Panc1 (cell line): ENCODE measurements around the gene HPCAL1. TPM values are rescaled to one million over a fixed set of nuclear protein-coding genes. Genes with fewer than 3 reads are reported as not detected.

ENCODE experiments used
- ATAC-seq: fragments of 200-7000 bp; cut with Tn5 transposase; 2 replicates; pipeline ENCODE4 v1.9.1; 2020; ENCODE audit warnings: mild to moderate bottlenecking, moderate library complexity
- BruUV-seq: library from RNA; stranded (reverse); fragments of 400-500 nt; replicated peaks from 2 replicates; lab custom pipeline; 2021; lab: Mats Ljungman, UMichigan
- CTCF ChIA-PET: fragments of 300-600 bp; sonication (Branson Sonifier 250); formaldehyde crosslinking; loops from one replicate; lab custom pipeline; 2022; ENCODE audit warnings: antibody characterized with exemption; lab: Charles Lee
- POLR2A ChIA-PET: fragments of 300-600 bp; sonication (Branson Sonifier 250); formaldehyde crosslinking; loops from one replicate; lab custom pipeline; 2022; ENCODE audit warnings: antibody characterized with exemption; lab: Charles Lee
- DNase-seq: peaks from one replicate; pipeline ENCODE4 v3.0.0-alpha.2; 2010; ENCODE audit warnings: low read depth, low spot score
- H3K27ac ChIP-seq: 2 replicates; pipeline ENCODE4 v1.5.1; 2011; ENCODE audit warnings: mild to moderate bottlenecking, low read length, inconsistent platforms
- H3K27me3 ChIP-seq: fragments of 200-500 bp; sonication (Bioruptor generic); 2 replicates; pipeline ENCODE4 v1.6.0; 2014; ENCODE audit warnings: low read length, inconsistent platforms; ENCODE audit not compliant: control insufficient read depth, insufficient read depth
- H3K36me3 ChIP-seq: fragments of 200-500 bp; sonication (Bioruptor generic); 2 replicates; pipeline ENCODE4 v1.5.1; 2014; ENCODE audit warnings: inconsistent platforms, mild to moderate bottlenecking, low read length, moderate library complexity; ENCODE audit not compliant: control insufficient read depth, insufficient read depth
- H3K4me1 ChIP-seq: 2 replicates; pipeline ENCODE4 v1.5.1; 2011; ENCODE audit warnings: inconsistent platforms, mild to moderate bottlenecking, low read length, moderate library complexity; ENCODE audit not compliant: control insufficient read depth, insufficient read depth
- H3K4me3 ChIP-seq, 2 experiments: 2 replicates each; pipeline ENCODE4 v1.5.1; 2011 to 2012; ENCODE audit warnings: low read depth in 2 of 2, low read length in 2 of 2, mild to moderate bottlenecking in 2 of 2, inconsistent platforms in 1 of 2, moderate library complexity in 1 of 2
- H3K9me3 ChIP-seq: fragments of 200-500 bp; sonication (Bioruptor generic); 2 replicates; pipeline ENCODE4 v1.5.1; 2014; ENCODE audit warnings: low read depth, mild to moderate bottlenecking, inconsistent platforms, low read length, moderate library complexity; ENCODE audit not compliant: control insufficient read depth, insufficient read depth
- POLR2AphosphoS5 ChIP-seq: IDR thresholded peaks from 2 replicates; pipeline ENCODE4 v1.6.1; 2012; ENCODE audit warnings: mild to moderate bottlenecking, low read depth, low read length, moderate library complexity
- SIN3A ChIP-seq: IDR thresholded peaks from 2 replicates; pipeline ENCODE4 v1.6.1; 2012; ENCODE audit warnings: low read depth, mild to moderate bottlenecking, low read length, moderate library complexity, borderline replicate concordance; ENCODE audit not compliant: insufficient read depth
- TCF7L2 ChIP-seq: IDR thresholded peaks from 2 replicates; pipeline ENCODE4 v1.6.1; 2011; ENCODE audit warnings: mild to moderate bottlenecking, low read depth, low read length, inconsistent platforms
- in situ Hi-C: cut with HindIII; loops from 2 replicates; pipeline ENCODE4 v1.10.0; 2016; ENCODE audit warnings: low sequenced_read_pairs, low pct_unique_long_range_greater_than_20kb
- intact Hi-C: fragments of 100-400 bp; cut with micrococcal nuclease; formaldehyde crosslinking; loops from one replicate; pipeline ENCODE4 v1.10.0; 2022; ENCODE audit not compliant: unreplicated experiment
- total RNA-seq: library from RNA; stranded (reverse); gene quantifications from one replicate; pipeline ENCODE4 v1.2.1, GENCODE V29; 2021; ENCODE audit not compliant: unreplicated experiment
- TF ChIP-seq, protein P1 (sequence below), 2 experiments: IDR thresholded peaks; 2 replicates each; pipeline ENCODE4 v1.6.1; 2011 to 2012; ENCODE audit warnings: low read depth in 2 of 2, control low read depth in 1 of 2, low read length in 1 of 2, mild to moderate bottlenecking in 1 of 2, moderate library complexity in 1 of 2; ENCODE audit not compliant: insufficient read depth in 1 of 2
- TF ChIP-seq, protein P2 (sequence below): fragments of 450-650 bp; IDR thresholded peaks from 2 replicates; pipeline ENCODE4 v1.5.1; 2017; ENCODE audit warnings: mild to moderate bottlenecking

The HPCAL1 gene
- total RNA-seq, 1 experiment from 2014 or later, result 234 TPM

DNA sequence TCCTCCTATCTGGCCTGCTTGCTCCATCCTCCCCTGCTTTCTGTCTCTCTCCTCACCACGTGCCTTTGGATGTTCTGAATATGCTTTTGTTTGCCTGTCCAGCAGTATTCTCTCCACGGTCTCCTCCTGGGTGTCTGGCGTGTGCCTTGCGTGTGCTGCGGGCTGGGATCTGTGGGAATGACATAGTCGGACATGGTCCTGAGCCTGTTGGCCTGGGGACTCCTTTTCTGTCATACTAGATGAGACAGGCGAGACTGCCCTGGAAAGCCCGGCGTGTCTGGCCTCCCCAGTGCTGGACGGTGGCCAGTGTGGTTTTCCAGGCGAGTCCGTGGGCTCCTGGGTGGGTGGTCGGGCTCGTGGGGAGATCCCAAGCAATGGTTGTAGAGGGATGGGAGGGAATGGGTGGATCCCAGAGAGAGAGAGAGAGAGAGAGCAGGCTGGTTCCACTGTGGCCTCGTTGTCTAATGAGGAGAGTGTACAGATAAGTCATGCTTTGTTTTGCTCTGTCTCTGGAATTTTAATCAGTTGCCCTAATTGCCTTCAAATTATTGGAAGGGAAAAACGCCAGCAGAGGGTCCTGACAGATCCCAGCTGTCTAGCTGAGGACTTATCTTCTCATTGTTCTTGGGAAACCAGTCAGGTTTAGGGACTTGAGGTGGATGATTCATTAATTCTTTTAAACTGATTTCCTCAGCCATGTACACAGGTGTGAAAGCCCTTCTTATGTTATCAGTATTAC is 58.3 kb downstream of the HPCAL1 start:
- in situ Hi-C loops, result no loop called here
- TSS peak; percentile 35 for BruUV-seq
- POLR2A ChIA-PET, result interaction anchor here (0.6 kb wide), 1 partner anchor 48 kb away, joined by 3 read pairs; no protein-coding TSS in a partner anchor

DNA sequence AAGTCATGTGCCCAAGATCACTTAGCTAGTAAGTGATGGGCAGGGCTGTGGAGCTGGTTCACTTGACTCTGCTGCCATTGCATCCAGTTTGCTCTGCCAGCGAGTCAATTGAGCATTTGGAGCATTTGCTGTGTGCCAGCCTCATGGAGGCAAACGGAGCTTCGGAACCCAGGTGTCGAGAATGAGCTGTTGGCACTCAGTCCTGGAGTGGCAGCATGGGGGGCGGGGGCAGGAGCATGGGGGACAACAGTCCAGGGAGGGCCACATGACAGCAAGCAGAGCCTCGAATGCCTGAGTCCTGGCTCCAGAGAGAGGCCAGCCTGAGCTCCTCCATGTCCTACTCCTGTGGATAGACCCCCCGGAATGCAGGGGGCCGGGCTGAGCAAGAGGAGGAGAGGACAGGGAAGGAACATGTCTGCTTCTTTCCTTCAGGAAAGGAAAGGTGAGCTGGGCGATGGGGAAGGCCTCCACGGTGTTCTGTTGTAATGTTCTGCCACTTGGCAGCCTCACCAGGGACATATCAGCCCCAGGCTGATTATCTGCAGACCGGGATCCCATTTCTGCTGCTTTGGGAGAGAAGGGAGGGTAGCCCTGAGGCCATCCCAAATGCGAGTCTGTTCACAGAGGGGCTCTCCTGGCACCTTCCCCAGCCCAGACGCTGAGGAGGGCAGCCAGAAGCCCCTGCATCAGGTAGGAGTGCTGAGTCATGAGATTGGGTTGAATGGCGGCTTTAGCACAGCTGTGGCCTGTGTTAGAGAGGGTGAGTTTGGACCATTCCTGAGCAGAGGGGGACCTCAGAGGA is 59.6 kb downstream of the HPCAL1 start:
- Histone ChIP-seq H3K4me1 (peaks cover 67% of the 10 kb centered on the region), H3K36me3 (no peaks in the 10 kb centered on the region), H3K9me3 (no peaks in the 10 kb centered on the region), H3K27ac (peak overlapping the region; percentile 74), H3K4me3 (no peak overlapping the region), H3K27me3 (no peaks in the 10 kb centered on the region)
- intact Hi-C loops (no loop called here), in situ Hi-C loops (no loop called here)
- TF ChIP-seq TCF7L2 (no peak), POLR2AphosphoS5 (no peak), SIN3A (no peak)
- TF ChIP-seq, protein P1, sequence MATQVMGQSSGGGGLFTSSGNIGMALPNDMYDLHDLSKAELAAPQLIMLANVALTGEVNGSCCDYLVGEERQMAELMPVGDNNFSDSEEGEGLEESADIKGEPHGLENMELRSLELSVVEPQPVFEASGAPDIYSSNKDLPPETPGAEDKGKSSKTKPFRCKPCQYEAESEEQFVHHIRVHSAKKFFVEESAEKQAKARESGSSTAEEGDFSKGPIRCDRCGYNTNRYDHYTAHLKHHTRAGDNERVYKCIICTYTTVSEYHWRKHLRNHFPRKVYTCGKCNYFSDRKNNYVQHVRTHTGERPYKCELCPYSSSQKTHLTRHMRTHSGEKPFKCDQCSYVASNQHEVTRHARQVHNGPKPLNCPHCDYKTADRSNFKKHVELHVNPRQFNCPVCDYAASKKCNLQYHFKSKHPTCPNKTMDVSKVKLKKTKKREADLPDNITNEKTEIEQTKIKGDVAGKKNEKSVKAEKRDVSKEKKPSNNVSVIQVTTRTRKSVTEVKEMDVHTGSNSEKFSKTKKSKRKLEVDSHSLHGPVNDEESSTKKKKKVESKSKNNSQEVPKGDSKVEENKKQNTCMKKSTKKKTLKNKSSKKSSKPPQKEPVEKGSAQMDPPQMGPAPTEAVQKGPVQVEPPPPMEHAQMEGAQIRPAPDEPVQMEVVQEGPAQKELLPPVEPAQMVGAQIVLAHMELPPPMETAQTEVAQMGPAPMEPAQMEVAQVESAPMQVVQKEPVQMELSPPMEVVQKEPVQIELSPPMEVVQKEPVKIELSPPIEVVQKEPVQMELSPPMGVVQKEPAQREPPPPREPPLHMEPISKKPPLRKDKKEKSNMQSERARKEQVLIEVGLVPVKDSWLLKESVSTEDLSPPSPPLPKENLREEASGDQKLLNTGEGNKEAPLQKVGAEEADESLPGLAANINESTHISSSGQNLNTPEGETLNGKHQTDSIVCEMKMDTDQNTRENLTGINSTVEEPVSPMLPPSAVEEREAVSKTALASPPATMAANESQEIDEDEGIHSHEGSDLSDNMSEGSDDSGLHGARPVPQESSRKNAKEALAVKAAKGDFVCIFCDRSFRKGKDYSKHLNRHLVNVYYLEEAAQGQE (IDR thresholded peaks at IDR 0.05; ENCODE audit: insufficient read depth in 1 of 2, low read depth in 2 of 2, low read length in 1 of 2), result no peak
- TF ChIP-seq, protein P2, sequence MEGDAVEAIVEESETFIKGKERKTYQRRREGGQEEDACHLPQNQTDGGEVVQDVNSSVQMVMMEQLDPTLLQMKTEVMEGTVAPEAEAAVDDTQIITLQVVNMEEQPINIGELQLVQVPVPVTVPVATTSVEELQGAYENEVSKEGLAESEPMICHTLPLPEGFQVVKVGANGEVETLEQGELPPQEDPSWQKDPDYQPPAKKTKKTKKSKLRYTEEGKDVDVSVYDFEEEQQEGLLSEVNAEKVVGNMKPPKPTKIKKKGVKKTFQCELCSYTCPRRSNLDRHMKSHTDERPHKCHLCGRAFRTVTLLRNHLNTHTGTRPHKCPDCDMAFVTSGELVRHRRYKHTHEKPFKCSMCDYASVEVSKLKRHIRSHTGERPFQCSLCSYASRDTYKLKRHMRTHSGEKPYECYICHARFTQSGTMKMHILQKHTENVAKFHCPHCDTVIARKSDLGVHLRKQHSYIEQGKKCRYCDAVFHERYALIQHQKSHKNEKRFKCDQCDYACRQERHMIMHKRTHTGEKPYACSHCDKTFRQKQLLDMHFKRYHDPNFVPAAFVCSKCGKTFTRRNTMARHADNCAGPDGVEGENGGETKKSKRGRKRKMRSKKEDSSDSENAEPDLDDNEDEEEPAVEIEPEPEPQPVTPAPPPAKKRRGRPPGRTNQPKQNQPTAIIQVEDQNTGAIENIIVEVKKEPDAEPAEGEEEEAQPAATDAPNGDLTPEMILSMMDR, result no peak
- ChIA-PET POLR2A (interaction anchor here (0.5 to 0.6 kb wide), 4 partner anchors 30 to 934 kb away, joined by 3 to 14 read pairs (median 4); no protein-coding TSS in a partner anchor), CTCF (no interaction called here)
- BruUV-seq, result no TSS peak
- ATAC-seq (no peak), DNase-seq (no peak)

More for the DNA sequence above, 58.3 kb downstream of the HPCAL1 start:
- Histone ChIP-seq H3K27me3 (no peaks in the 10 kb centered on the region), H3K4me1 (peaks cover 69% of the 10 kb centered on the region), H3K27ac (0 out of 2 replicates have a peak overlapping the region, but pooled peaks have one; percentile 1), H3K4me3 (no peak overlapping the region), H3K9me3 (no peaks in the 10 kb centered on the region), H3K36me3 (no peaks in the 10 kb centered on the region)
- intact Hi-C loops, result no loop called here
- no peak for DNase-seq
- TF ChIP-seq SIN3A, result no peak
- CTCF ChIA-PET, result interaction anchor here (0.6 kb wide), 1 partner anchor 42 kb away, joined by 3 read pairs; no protein-coding TSS in a partner anchor
- no peak for ATAC-seq
